Neural cell (in vitro differentiated cells): Measurements from ENCODE around the gene LCN10.

Experiments used
- CTCF ChIP-seq: fragments of 450-650 bp; IDR thresholded peaks from 2 replicates; pipeline ENCODE4 v1.5.1; 2014; ENCODE audit warnings: antibody characterized with exemption, mild to moderate bottlenecking, moderate library complexity; ENCODE audit not compliant: poor library complexity, severe bottlenecking
- EP300 ChIP-seq: fragments of 450-650 bp; conservative IDR thresholded peaks from 2 replicates; pipeline ENCODE4 v1.6.1; 2014; ENCODE audit warnings: antibody characterized with exemption, mild to moderate bottlenecking, moderate library complexity; ENCODE audit not compliant: poor library complexity, severe bottlenecking

GRCh38 chr9:136748666-136749611, 6.2 kb upstream of the LCN10 start:
- no peak for TF ChIP-seq CTCF
- no peak for TF ChIP-seq EP300
